HCT116 (cell line): ENCODE measurements around the gene TEX54. TPM values are rescaled to one million over a fixed set of nuclear protein-coding genes. Genes with fewer than 3 reads are reported as not detected.

Source experiments
- ATAC-seq: fragments of 200-7000 bp; cut with Tn5 transposase; 2 replicates; pipeline ENCODE4 v1.9.1; 2020; ENCODE audit warnings: mild to moderate bottlenecking, moderate library complexity
- BruUV-seq: library from RNA; stranded (reverse); fragments of 400-500 nt; replicated peaks from 2 replicates; lab custom pipeline; 2021; lab: Mats Ljungman, UMichigan
- CTCF ChIA-PET: fragments of 300-600 bp; sonication (Branson Sonifier 250); formaldehyde crosslinking; loops from one replicate; lab custom pipeline; 2021; ENCODE audit warnings: antibody characterized with exemption; lab: Charles Lee
- POLR2A ChIA-PET: fragments of 300-600, 350-600 bp; sonication (Branson Sonifier 250); formaldehyde crosslinking; loops from one replicate; lab custom pipeline; 2021; ENCODE audit warnings: antibody characterized with exemption; lab: Charles Lee
- RAD21 ChIA-PET, 2 experiments: fragments of 300-600 bp; sonication (Branson Sonifier 250); formaldehyde crosslinking; loops; one replicate each; lab custom pipeline; 2023; ENCODE audit warnings: low total read pairs in 2 of 2; ENCODE audit not compliant: uncharacterized antibody in 2 of 2, unreplicated experiment in 2 of 2, low non-redundant PET in 1 of 2; lab: Charles Lee
- DNase-seq: peaks from one replicate; pipeline ENCODE4 v3.0.0-alpha.2; 2010; ENCODE audit warnings: low read depth, low spot score
- H2AFZ ChIP-seq: fragments of 200-600 bp; shearing (Covaris generic), sonication (generic); 2 replicates; pipeline ENCODE4 v1.6.1; 2017; ENCODE audit warnings: low read depth, mixed run types, mixed read lengths, antibody characterized with exemption, low read length; ENCODE audit not compliant: poor library complexity, severe bottlenecking
- H3K27ac ChIP-seq: 2 replicates; pipeline ENCODE4 v1.5.1; 2012; ENCODE audit warnings: low read depth, low read length
- H3K27me3 ChIP-seq: fragments of 200-600 bp; sonication (generic); 2 replicates; pipeline ENCODE4 v1.6.1; 2016; ENCODE audit warnings: mixed run types, low read length, mixed read lengths; ENCODE audit not compliant: insufficient read depth
- H3K36me3 ChIP-seq, 2 experiments: fragments of 200-500 bp in 1 of 2; fragments of 200-600 bp in 1 of 2; sonication (Bioruptor generic) in 1 of 2; sonication (generic) in 1 of 2; 2 replicates each; pipeline versions ENCODE4 v1.5.1 to v1.6.1; 2014 to 2016; ENCODE audit warnings: low read length in 2 of 2, inconsistent platforms in 1 of 2, mixed read lengths in 1 of 2, mixed run types in 1 of 2; ENCODE audit not compliant: insufficient read depth in 2 of 2, control insufficient read depth in 1 of 2
- H3K4me1 ChIP-seq, 2 experiments: fragments of 200-600 bp in 1 of 2; sonication (generic) in 1 of 2; 2 replicates each; pipeline versions ENCODE4 v1.5.1 to v1.6.1; 2012 to 2017; ENCODE audit warnings: low read length in 2 of 2, inconsistent platforms in 1 of 2, mild to moderate bottlenecking in 1 of 2, mixed read lengths in 1 of 2, mixed run types in 1 of 2, moderate library complexity in 1 of 2; ENCODE audit not compliant: insufficient read depth in 2 of 2, control insufficient read depth in 1 of 2
- H3K4me2 ChIP-seq: fragments of 200-600 bp; sonication (generic); 2 replicates; pipeline ENCODE4 v1.6.1; 2017; ENCODE audit warnings: mixed run types, low read length, mixed read lengths
- H3K4me3 ChIP-seq, 2 experiments: fragments of 200-600 bp in 1 of 2; sonication (generic) in 1 of 2; replicated peaks in 1 of 2; 2 replicates each; pipeline ENCODE4 v1.5.1; 2011 to 2016; ENCODE audit warnings: low read length in 2 of 2, control low read depth in 1 of 2, low read depth in 1 of 2, mild to moderate bottlenecking in 1 of 2, mixed read lengths in 1 of 2, mixed run types in 1 of 2
- H3K79me2 ChIP-seq: fragments of 200-600 bp; sonication (generic); 2 replicates; pipeline ENCODE4 v1.6.1; 2017; ENCODE audit warnings: mild to moderate bottlenecking, mixed run types, low read length, moderate library complexity, mixed read lengths; ENCODE audit not compliant: insufficient read depth
- H3K9ac ChIP-seq: fragments of 200-600 bp; sonication (generic); 2 replicates; pipeline ENCODE4 v1.6.1; 2016; ENCODE audit warnings: low read length, mixed read lengths
- H3K9me2 ChIP-seq: fragments of 200-600 bp; sonication (generic), shearing (Covaris generic); 2 replicates; pipeline ENCODE4 v1.6.1; 2017; ENCODE audit warnings: mixed run types, mild to moderate bottlenecking, moderate library complexity; ENCODE audit not compliant: insufficient read depth
- H3K9me3 ChIP-seq, 2 experiments: fragments of 200-500 bp in 1 of 2; fragments of 200-600 bp in 1 of 2; sonication (Bioruptor generic) in 1 of 2; sonication (generic) in 1 of 2; 2 replicates each; pipeline ENCODE4 v1.6.1; 2014 to 2017; ENCODE audit warnings: low read length in 2 of 2, mixed read lengths in 2 of 2, inconsistent platforms in 1 of 2, low read depth in 1 of 2, mild to moderate bottlenecking in 1 of 2, mixed run types in 1 of 2, moderate library complexity in 1 of 2; ENCODE audit not compliant: control insufficient read depth in 1 of 2, insufficient read depth in 1 of 2
- H4K20me1 ChIP-seq: fragments of 200-600 bp; sonication (generic), shearing (Covaris generic); 2 replicates; pipeline ENCODE4 v1.6.1; 2017; ENCODE audit warnings: mixed run types, mild to moderate bottlenecking, moderate library complexity; ENCODE audit not compliant: insufficient read depth
- CEBPB ChIP-seq: IDR thresholded peaks from 2 replicates; pipeline ENCODE4 v1.6.1; 2012; ENCODE audit warnings: low read depth
- EZH2 ChIP-seq: fragments of 200-600 bp; sonication (generic); IDR thresholded peaks from 2 replicates; pipeline ENCODE4 v1.6.1; 2017; ENCODE audit warnings: antibody characterized with exemption, mixed run types
- FOSL1 ChIP-seq: IDR thresholded peaks from 2 replicates; pipeline ENCODE4 v1.6.1; 2012; ENCODE audit warnings: low read depth
- JUND ChIP-seq: IDR thresholded peaks from 2 replicates; pipeline ENCODE4 v1.6.1; 2012
- MAX ChIP-seq: IDR thresholded peaks from 2 replicates; pipeline ENCODE4 v1.6.1; 2012
- POLR2A ChIP-seq: IDR thresholded peaks from 2 replicates; pipeline ENCODE4 v1.7.0; 2011; ENCODE audit warnings: borderline replicate concordance; ENCODE audit not compliant: insufficient read depth, insufficient read length; ENCODE audit errors: extremely low read depth
- POLR2AphosphoS5 ChIP-seq: IDR thresholded peaks from 2 replicates; pipeline ENCODE4 v1.6.1; 2011; ENCODE audit warnings: mild to moderate bottlenecking, low read depth, low read length, moderate library complexity
- RAD21 ChIP-seq: IDR thresholded peaks from 2 replicates; pipeline ENCODE4 v1.6.1; 2012; ENCODE audit warnings: low read depth, mild to moderate bottlenecking
- SIN3A ChIP-seq: IDR thresholded peaks from 2 replicates; pipeline ENCODE4 v1.6.1; 2012; ENCODE audit warnings: low read depth
- intact Hi-C: fragments of 100-400 bp; cut with micrococcal nuclease; formaldehyde crosslinking; loops from 2 replicates; pipeline ENCODE4 v1.10.0; 2022
- total RNA-seq: library from RNA; stranded (reverse); gene quantifications from one replicate; pipeline ENCODE4 v1.2.1, GENCODE V29; 2021; ENCODE audit not compliant: unreplicated experiment

Gene TEX54
- total RNA-seq, 1 experiment from 2014 or later = not detected

- ChIA-PET RAD21 (no interaction called here), CTCF (interaction anchor here (0.7 kb wide), 1 partner anchor 30 kb away, joined by 3 read pairs; the partner anchor contains the start of gene SLC3A2), POLR2A (interaction anchor here (1.2 to 9.9 kb wide), 12 partner anchors 9 to 260 kb away, joined by 4 to 343 read pairs (median 7); partner anchors contain the start of genes HNRNPUL2, SLC3A2, STX5 and TEX54)
- intact Hi-C loops = no loop called here
- H3K9me2 ChIP-seq = no peaks in the 10 kb centered on the region
- H3K4me3 ChIP-seq = no peak overlapping the region
- H3K4me1 ChIP-seq = peaks cover 34 to 61% of the 10 kb centered on the region in 2 experiments
- no peaks in the 10 kb centered on the region for H3K9me3 ChIP-seq
- H3K4me2 ChIP-seq = peak overlapping the region; percentile 87
- no peaks in the 10 kb centered on the region for H3K27me3 ChIP-seq
- H2AFZ ChIP-seq = no peak overlapping the region
- H4K20me1 ChIP-seq = peaks cover 33% of the 10 kb centered on the region
- peak overlapping the region; percentile 85 for H3K27ac ChIP-seq
- peak overlapping the region; percentile 94 for H3K9ac ChIP-seq
- ATAC-seq = peak; percentile 37
- peaks cover 40% of the 10 kb centered on the region for H3K79me2 ChIP-seq
- DNase-seq = peak; percentile 47
- TF ChIP-seq EZH2 = no peak
- TF ChIP-seq CEBPB = 0 out of 2 replicates have a peak, but pooled peaks have one; percentile 42
- TF ChIP-seq MAX = peak; percentile 35; the same call in 1 of the 2 replicates
- TF ChIP-seq RAD21 = no peak
- peak; percentile 76 for TF ChIP-seq POLR2A
- peak; percentile 89; the same call in 1 of the 2 replicates for TF ChIP-seq POLR2AphosphoS5
- peak; percentile 30 for TF ChIP-seq SIN3A
- peak; percentile 42; the same call in 1 of the 2 replicates for TF ChIP-seq JUND
- TF ChIP-seq FOSL1 = 0 out of 2 replicates have a peak, but pooled peaks have one; percentile 30
- H3K36me3 ChIP-seq = peaks cover 31 to 38% of the 10 kb centered on the region in 2 experiments
- no TSS peak for BruUV-seq
Observed at GRCh38 chr11:62850911-62851806, 18.5 kb upstream of the TEX54 start.
